HepG2 (cell line): ENCODE results near the gene IL12A. TPM values are rescaled to one million over a fixed set of nuclear protein-coding genes. Genes with fewer than 3 reads are reported as not detected.

ENCODE experiments used
- CCDC6 ChIP-seq: sonication (generic); formaldehyde crosslinking; IDR thresholded peaks from 2 replicates; pipeline ENCODE4 v1.8.1; 2022; ENCODE audit warnings: mild to moderate bottlenecking, missing genetic modification reagents, moderate library complexity
- ETV6 ChIP-seq: sonication (generic); formaldehyde crosslinking; conservative IDR thresholded peaks from 2 replicates; pipeline ENCODE4 v1.4.0; 2020; ENCODE audit warnings: missing genetic modification reagents
- IRF2 ChIP-seq: IDR thresholded peaks from 2 replicates; pipeline ENCODE4 v1.6.1; 2018; ENCODE audit warnings: missing genetic modification reagents, missing compliant biosample characterization
- JDP2 ChIP-seq: sonication (generic); formaldehyde crosslinking; IDR thresholded peaks from 2 replicates; pipeline ENCODE4 v1.8.1; 2022; ENCODE audit warnings: missing genetic modification reagents, borderline replicate concordance
- MEIS1 ChIP-seq: sonication (generic); formaldehyde crosslinking; IDR thresholded peaks from 2 replicates; pipeline ENCODE4 v1.9.0; 2021; ENCODE audit warnings: mild to moderate bottlenecking, missing genetic modification reagents, moderate library complexity, borderline replicate concordance
- NCOR1 ChIP-seq: fragments of 200-600 bp; sonication (generic); IDR thresholded peaks from 2 replicates; pipeline ENCODE4 v1.7.0; 2017; ENCODE audit warnings: antibody characterized with exemption, low read length, borderline replicate concordance
- RBM39 ChIP-seq: fragments of 200-400 bp; formaldehyde crosslinking; IDR thresholded peaks from one replicate; pipeline ENCODE4 v1.6.1; 2018; ENCODE audit warnings: antibody characterized with exemption, mild to moderate bottlenecking, low read depth, low read length; ENCODE audit not compliant: poor library complexity, severe bottlenecking
- SOX13 ChIP-seq, 3 experiments: fragments of 450-650 bp in 1 of 3; sonication (generic) in 1 of 3; formaldehyde crosslinking in 1 of 3; IDR thresholded peaks in 2 of 3; conservative IDR thresholded peaks in 1 of 3; 2 replicates each; pipeline versions ENCODE4 v1.5.0 to v1.6.1; 2016 to 2020; ENCODE audit warnings: antibody characterized with exemption in 1 of 3, mild to moderate bottlenecking in 1 of 3, missing compliant biosample characterization in 1 of 3, missing genetic modification reagents in 1 of 3, moderate library complexity in 1 of 3
- ZFP37 ChIP-seq: sonication (generic); formaldehyde crosslinking; IDR thresholded peaks from 2 replicates; pipeline ENCODE4 v1.4.0; 2020; ENCODE audit warnings: missing genetic modification reagents, borderline replicate concordance
- ZNF101 ChIP-seq: sonication (generic); formaldehyde crosslinking; IDR thresholded peaks from 2 replicates; pipeline ENCODE4 v1.4.0; 2020; ENCODE audit warnings: mild to moderate bottlenecking, low read depth, missing genetic modification reagents, borderline replicate concordance
- ZNF205 ChIP-seq: IDR thresholded peaks from 2 replicates; pipeline ENCODE4 v1.6.1; 2018; ENCODE audit warnings: missing biosample characterization, missing genetic modification reagents
- ZNF232 ChIP-seq: sonication (generic); formaldehyde crosslinking; IDR thresholded peaks from 2 replicates; pipeline ENCODE4 v1.4.0; 2020; ENCODE audit warnings: missing genetic modification reagents, borderline replicate concordance
- ZNF317 ChIP-seq: sonication (generic); formaldehyde crosslinking; IDR thresholded peaks from 2 replicates; pipeline ENCODE4 v1.5.0; 2020; ENCODE audit warnings: mild to moderate bottlenecking, missing genetic modification reagents
- ZNF460 ChIP-seq: sonication (generic); formaldehyde crosslinking; IDR thresholded peaks from 2 replicates; pipeline ENCODE4 v1.5.1; 2020; ENCODE audit warnings: missing genetic modification reagents, mild to moderate bottlenecking, borderline replicate concordance
- ZNF563 ChIP-seq: sonication (generic); formaldehyde crosslinking; IDR thresholded peaks from 2 replicates; pipeline ENCODE4 v1.8.0; 2022; ENCODE audit warnings: mild to moderate bottlenecking, moderate library complexity, missing genetic modification reagents
- ZNF570 ChIP-seq: sonication (generic); formaldehyde crosslinking; IDR thresholded peaks from 2 replicates; pipeline ENCODE4 v1.4.0; 2020; ENCODE audit warnings: mild to moderate bottlenecking, missing genetic modification reagents, borderline replicate concordance
- ZNF577 ChIP-seq: sonication (generic); formaldehyde crosslinking; IDR thresholded peaks from 2 replicates; pipeline ENCODE4 v1.4.0; 2020; ENCODE audit warnings: mild to moderate bottlenecking, low read depth, missing genetic modification reagents, borderline replicate concordance
- polyA plus RNA-seq, 8 experiments: library from polyadenylated mRNA; depleted of rRNA in 3 of 8; stranded (reverse) in 7 of 8; unstranded in 1 of 8; fragments of >200 nt; fragmentation: Illumina TruSeq in 4 of 8; extraction: Trizol in 4 of 8; gene quantifications; 2 replicates each; pipeline versions ENCODE4 v1.2.1 to v1.2.3, GENCODE V29; 2011 to 2016; ENCODE audit warnings: low read depth in 4 of 8, missing spikeins in 1 of 8, mixed read lengths in 1 of 8; ENCODE audit not compliant: insufficient read depth in 1 of 8
- total RNA-seq, 5 experiments: library from RNA; depleted of rRNA; stranded (reverse); fragments of >200 nt; fragmentation: Illumina TruSeq; extraction: Trizol; gene quantifications; 2 replicates each; pipeline ENCODE4 v1.2.3, GENCODE V29; 2016; ENCODE audit warnings: low read depth in 1 of 5
- TF ChIP-seq, protein P1 (sequence below), 2 experiments: fragments of 450-650 bp in 1 of 2; sonication (generic) in 1 of 2; formaldehyde crosslinking; IDR thresholded peaks; 2 replicates each; pipeline versions ENCODE4 v1.5.0 to v1.8.0; 2020 to 2022; ENCODE audit warnings: mild to moderate bottlenecking in 1 of 2, missing genetic modification reagents in 1 of 2
- TF ChIP-seq, protein P2 (sequence below): sonication (generic); formaldehyde crosslinking; IDR thresholded peaks from 2 replicates; pipeline ENCODE4 v1.4.0; 2020; ENCODE audit warnings: missing genetic modification reagents
- TF ChIP-seq, protein P3 (sequence below): sonication (generic); formaldehyde crosslinking; IDR thresholded peaks from 2 replicates; pipeline ENCODE4 v1.5.0; 2020; ENCODE audit warnings: mild to moderate bottlenecking, low read depth, missing genetic modification reagents, borderline replicate concordance
- TF ChIP-seq, protein P4 (sequence below): sonication (generic); formaldehyde crosslinking; IDR thresholded peaks from 2 replicates; pipeline ENCODE4 v1.5.1; 2020; ENCODE audit warnings: missing genetic modification reagents, mild to moderate bottlenecking, borderline replicate concordance
- TF ChIP-seq, protein P5 (sequence below): sonication (generic); formaldehyde crosslinking; IDR thresholded peaks from 2 replicates; pipeline ENCODE4 v1.8.1; 2023; ENCODE audit warnings: mild to moderate bottlenecking, missing genetic modification reagents

Gene IL12A
- total and polyA plus RNA-seq, 2 of the 13 experiments (the other 11 are each of a cell fraction or from before 2014, with no cell fraction given): 0.36 to 1.1 TPM

DNA sequence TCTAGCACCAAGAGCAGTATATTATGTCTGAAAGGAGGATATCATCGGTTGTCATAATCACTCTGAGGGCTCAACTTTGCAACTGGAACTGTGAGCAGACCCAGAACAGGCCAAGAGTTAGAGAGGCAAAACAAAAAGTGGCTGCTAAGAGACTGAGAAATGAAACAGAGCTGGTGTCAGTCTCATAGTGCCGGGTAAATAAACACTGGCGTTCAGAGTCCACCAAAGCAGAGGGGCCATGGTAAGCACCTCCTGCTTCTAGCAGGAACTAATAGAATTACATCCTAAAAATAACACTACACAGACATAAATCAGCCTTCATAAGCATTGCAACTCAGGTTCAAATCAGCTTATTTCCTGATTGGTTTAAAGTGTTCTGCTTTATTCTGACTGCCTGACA is 10.3 kb upstream of the IL12A start (continued):
- TF ChIP-seq, protein P1, sequence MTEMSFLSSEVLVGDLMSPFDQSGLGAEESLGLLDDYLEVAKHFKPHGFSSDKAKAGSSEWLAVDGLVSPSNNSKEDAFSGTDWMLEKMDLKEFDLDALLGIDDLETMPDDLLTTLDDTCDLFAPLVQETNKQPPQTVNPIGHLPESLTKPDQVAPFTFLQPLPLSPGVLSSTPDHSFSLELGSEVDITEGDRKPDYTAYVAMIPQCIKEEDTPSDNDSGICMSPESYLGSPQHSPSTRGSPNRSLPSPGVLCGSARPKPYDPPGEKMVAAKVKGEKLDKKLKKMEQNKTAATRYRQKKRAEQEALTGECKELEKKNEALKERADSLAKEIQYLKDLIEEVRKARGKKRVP (CRISPR knock-in tag; IDR thresholded peaks at IDR 0.05): 0 out of 4 replicates have a peak, but pooled peaks of 1 of the 2 experiments have one; percentile 17
- TF ChIP-seq ZFP37 (CRISPR knock-in tag): no peak
- TF ChIP-seq IRF2 (CRISPR knock-in tag): peak; percentile 64; the same call in 1 of the 2 replicates
- TF ChIP-seq RBM39: no peak
- peak; percentile 39; the same call in 1 of the 2 replicates for TF ChIP-seq NCOR1
- no peak for TF ChIP-seq ZNF232 (CRISPR knock-in tag)
- no peak for TF ChIP-seq MEIS1
- TF ChIP-seq ZNF570 (CRISPR knock-in tag): no peak
- TF ChIP-seq ZNF101 (CRISPR knock-in tag): no peak
- TF ChIP-seq CCDC6 (CRISPR knock-in tag): no peak
- no peak for TF ChIP-seq ZNF563 (CRISPR knock-in tag)
- no peak for TF ChIP-seq ZNF577 (CRISPR knock-in tag)
- TF ChIP-seq ZNF317 (CRISPR knock-in tag): no peak
- no peak for TF ChIP-seq SOX13 (IDR thresholded peaks at IDR 0.05)
- TF ChIP-seq SOX13 (CRISPR knock-in tag; conservative IDR thresholded peaks at IDR 0.05 in 1 of 2, IDR thresholded peaks at IDR 0.05 in 1 of 2): peak in 1 of 2 experiments; percentile 51; a peak in 1 of 4 replicates
- TF ChIP-seq, protein P2, sequence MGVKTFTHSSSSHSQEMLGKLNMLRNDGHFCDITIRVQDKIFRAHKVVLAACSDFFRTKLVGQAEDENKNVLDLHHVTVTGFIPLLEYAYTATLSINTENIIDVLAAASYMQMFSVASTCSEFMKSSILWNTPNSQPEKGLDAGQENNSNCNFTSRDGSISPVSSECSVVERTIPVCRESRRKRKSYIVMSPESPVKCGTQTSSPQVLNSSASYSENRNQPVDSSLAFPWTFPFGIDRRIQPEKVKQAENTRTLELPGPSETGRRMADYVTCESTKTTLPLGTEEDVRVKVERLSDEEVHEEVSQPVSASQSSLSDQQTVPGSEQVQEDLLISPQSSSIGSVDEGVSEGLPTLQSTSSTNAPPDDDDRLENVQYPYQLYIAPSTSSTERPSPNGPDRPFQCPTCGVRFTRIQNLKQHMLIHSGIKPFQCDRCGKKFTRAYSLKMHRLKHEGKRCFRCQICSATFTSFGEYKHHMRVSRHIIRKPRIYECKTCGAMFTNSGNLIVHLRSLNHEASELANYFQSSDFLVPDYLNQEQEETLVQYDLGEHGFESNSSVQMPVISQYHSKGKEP (CRISPR knock-in tag): no peak
- TF ChIP-seq, protein P3, sequence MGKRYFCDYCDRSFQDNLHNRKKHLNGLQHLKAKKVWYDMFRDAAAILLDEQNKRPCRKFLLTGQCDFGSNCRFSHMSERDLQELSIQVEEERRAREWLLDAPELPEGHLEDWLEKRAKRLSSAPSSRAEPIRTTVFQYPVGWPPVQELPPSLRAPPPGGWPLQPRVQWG (CRISPR knock-in tag): no peak
- no peak for TF ChIP-seq ZNF205 (CRISPR knock-in tag)
- TF ChIP-seq, protein P4, sequence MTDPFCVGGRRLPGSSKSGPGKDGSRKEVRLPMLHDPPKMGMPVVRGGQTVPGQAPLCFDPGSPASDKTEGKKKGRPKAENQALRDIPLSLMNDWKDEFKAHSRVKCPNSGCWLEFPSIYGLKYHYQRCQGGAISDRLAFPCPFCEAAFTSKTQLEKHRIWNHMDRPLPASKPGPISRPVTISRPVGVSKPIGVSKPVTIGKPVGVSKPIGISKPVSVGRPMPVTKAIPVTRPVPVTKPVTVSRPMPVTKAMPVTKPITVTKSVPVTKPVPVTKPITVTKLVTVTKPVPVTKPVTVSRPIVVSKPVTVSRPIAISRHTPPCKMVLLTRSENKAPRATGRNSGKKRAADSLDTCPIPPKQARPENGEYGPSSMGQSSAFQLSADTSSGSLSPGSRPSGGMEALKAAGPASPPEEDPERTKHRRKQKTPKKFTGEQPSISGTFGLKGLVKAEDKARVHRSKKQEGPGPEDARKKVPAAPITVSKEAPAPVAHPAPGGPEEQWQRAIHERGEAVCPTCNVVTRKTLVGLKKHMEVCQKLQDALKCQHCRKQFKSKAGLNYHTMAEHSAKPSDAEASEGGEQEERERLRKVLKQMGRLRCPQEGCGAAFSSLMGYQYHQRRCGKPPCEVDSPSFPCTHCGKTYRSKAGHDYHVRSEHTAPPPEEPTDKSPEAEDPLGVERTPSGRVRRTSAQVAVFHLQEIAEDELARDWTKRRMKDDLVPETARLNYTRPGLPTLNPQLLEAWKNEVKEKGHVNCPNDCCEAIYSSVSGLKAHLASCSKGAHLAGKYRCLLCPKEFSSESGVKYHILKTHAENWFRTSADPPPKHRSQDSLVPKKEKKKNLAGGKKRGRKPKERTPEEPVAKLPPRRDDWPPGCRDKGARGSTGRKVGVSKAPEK: no peak
- TF ChIP-seq JDP2 (CRISPR knock-in tag): no peak
- no peak for TF ChIP-seq ZNF460
- TF ChIP-seq, protein P5, sequence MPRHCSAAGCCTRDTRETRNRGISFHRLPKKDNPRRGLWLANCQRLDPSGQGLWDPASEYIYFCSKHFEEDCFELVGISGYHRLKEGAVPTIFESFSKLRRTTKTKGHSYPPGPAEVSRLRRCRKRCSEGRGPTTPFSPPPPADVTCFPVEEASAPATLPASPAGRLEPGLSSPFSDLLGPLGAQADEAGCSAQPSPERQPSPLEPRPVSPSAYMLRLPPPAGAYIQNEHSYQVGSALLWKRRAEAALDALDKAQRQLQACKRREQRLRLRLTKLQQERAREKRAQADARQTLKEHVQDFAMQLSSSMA (CRISPR knock-in tag): no peak
- TF ChIP-seq ETV6 (CRISPR knock-in tag): no peak
